Adrenal gland (tissue), 5 donors: Measurements from ENCODE around the gene C1QL4.
A peak's percentile ranks its signal among the peaks of the same experiment; 100 is the strongest.

Experiments used
- POLR2A ChIP-seq, 2 donors: fragments of 450-650 bp; IDR thresholded peaks; one replicate each; pipeline ENCODE4 v1.6.1; 2017; ENCODE audit warnings: antibody characterized with exemption in 2 of 2, mild to moderate bottlenecking in 2 of 2, moderate library complexity in 1 of 2
- TF ChIP-seq, protein P1 (sequence below), 6 experiments: fragments of 450-650 bp in 4 of 6; fragments of 200-600 bp in 2 of 6; sonication (generic) in 1 of 6; IDR thresholded peaks; 1 replicate in 5 of 6; 2 replicates in 1 of 6; pipeline versions ENCODE4 v1.5.1 to v1.8.0; 2016 to 2021; ENCODE audit warnings: antibody characterized with exemption in 6 of 6, mild to moderate bottlenecking in 2 of 6, moderate library complexity in 1 of 6
- donor health status: DM: no; HTN: no; CAD: no.

DNA sequence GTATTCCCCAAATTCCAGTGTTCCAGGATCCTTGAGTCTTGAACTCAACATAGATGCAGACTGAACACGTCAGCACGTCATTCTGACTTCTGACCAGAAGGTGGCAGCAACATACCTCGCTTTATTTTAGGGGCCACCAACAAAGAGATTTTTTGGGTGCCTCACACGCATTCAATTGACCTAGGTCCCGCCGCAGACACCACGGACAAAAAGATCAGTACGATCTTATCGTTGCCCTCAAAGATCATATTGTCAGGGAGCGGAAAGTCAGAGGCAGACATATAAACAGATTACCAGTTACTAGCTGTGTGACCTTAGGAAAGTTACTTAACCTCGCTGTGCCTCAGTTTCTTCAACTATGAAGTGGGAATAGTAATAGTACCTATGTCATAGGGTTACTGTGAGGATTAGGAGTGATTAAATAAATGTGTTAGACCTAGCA, 48.6 kb downstream of the C1QL4 start:
- TF ChIP-seq, protein P1, sequence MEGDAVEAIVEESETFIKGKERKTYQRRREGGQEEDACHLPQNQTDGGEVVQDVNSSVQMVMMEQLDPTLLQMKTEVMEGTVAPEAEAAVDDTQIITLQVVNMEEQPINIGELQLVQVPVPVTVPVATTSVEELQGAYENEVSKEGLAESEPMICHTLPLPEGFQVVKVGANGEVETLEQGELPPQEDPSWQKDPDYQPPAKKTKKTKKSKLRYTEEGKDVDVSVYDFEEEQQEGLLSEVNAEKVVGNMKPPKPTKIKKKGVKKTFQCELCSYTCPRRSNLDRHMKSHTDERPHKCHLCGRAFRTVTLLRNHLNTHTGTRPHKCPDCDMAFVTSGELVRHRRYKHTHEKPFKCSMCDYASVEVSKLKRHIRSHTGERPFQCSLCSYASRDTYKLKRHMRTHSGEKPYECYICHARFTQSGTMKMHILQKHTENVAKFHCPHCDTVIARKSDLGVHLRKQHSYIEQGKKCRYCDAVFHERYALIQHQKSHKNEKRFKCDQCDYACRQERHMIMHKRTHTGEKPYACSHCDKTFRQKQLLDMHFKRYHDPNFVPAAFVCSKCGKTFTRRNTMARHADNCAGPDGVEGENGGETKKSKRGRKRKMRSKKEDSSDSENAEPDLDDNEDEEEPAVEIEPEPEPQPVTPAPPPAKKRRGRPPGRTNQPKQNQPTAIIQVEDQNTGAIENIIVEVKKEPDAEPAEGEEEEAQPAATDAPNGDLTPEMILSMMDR (IDR thresholded peaks at IDR 0.05) = peak; percentile 65 to 84 (median 78)
- no peak for TF ChIP-seq POLR2A (IDR thresholded peaks at IDR 0.05)
